BE2C (cell line): ENCODE results near the gene PRRC2B.

Experiments
- DNase-seq: peaks from one replicate; pipeline ENCODE4 v3.0.0-alpha.2; 2020
- H3K27me3 ChIP-seq: fragments of 250-450 bp; sonication (Bioruptor Pico); 2 replicates; pipeline ENCODE4 v1.5.1; 2020; ENCODE audit warnings: mild to moderate bottlenecking
- H3K36me3 ChIP-seq: fragments of 250-450 bp; sonication (Bioruptor Pico); 2 replicates; pipeline ENCODE4 v1.5.1; 2020; ENCODE audit warnings: mild to moderate bottlenecking
- H3K4me1 ChIP-seq: fragments of 250-450 bp; sonication (Bioruptor Pico); 2 replicates; pipeline ENCODE4 v1.5.1; 2020
- H3K4me3 ChIP-seq: 2 replicates; pipeline ENCODE4 v1.5.1; 2011; ENCODE audit warnings: low read depth, low read length
- H3K9me3 ChIP-seq: fragments of 250-450 bp; sonication (Bioruptor Pico); 2 replicates; pipeline ENCODE4 v1.5.1; 2020
- TF ChIP-seq, protein P1 (sequence below): IDR thresholded peaks from 2 replicates; pipeline ENCODE4 v1.5.1; 2012; ENCODE audit warnings: mild to moderate bottlenecking, low read depth, low read length

PRRC2B gene

DNA sequence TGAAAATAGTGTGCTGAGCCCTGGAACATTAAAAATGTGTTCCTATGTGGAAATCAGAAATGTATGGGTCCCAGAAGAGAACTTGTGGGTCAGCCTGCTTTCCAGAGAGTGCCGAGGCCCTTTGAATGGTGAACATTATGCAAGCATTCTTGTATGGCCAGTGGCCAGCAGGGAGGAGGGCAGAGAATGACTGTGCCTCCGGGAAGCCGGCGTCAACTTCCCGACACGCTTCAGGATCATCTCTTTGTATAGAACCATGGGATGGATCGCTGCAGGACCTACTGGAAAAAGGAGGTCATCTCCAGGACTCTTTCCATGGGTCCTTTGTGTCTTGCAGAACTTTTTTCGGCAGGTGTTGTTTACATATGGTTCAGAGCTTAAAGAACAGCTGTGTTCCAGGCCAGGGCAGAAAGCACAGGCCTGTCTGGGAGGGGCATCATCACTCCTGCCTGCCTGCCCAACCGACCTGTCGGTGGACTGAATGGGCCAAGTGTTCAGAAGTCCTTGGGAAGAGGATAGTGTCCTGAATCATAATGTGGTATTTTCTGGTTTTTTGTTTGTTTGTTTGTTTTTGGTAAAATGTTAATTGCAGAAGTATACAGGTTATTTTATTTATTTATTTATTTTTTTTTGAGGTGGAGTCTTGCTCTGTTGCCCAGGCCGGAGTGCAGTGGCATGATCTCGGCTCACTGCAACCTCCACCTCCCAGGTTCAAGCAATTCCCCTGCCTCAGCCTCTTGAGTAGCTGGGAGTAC lies 9.0 kb downstream of the PRRC2B start:
- H3K36me3 ChIP-seq = peaks cover 23% of the 10 kb centered on the region
- H3K27me3 ChIP-seq = no peaks in the 10 kb centered on the region
- peaks cover 35% of the 10 kb centered on the region for H3K4me1 ChIP-seq
- TF ChIP-seq, protein P1, sequence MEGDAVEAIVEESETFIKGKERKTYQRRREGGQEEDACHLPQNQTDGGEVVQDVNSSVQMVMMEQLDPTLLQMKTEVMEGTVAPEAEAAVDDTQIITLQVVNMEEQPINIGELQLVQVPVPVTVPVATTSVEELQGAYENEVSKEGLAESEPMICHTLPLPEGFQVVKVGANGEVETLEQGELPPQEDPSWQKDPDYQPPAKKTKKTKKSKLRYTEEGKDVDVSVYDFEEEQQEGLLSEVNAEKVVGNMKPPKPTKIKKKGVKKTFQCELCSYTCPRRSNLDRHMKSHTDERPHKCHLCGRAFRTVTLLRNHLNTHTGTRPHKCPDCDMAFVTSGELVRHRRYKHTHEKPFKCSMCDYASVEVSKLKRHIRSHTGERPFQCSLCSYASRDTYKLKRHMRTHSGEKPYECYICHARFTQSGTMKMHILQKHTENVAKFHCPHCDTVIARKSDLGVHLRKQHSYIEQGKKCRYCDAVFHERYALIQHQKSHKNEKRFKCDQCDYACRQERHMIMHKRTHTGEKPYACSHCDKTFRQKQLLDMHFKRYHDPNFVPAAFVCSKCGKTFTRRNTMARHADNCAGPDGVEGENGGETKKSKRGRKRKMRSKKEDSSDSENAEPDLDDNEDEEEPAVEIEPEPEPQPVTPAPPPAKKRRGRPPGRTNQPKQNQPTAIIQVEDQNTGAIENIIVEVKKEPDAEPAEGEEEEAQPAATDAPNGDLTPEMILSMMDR = no peak
- H3K9me3 ChIP-seq = no peaks in the 10 kb centered on the region
- no peak overlapping the region for H3K4me3 ChIP-seq
- no peak for DNase-seq

DNA sequence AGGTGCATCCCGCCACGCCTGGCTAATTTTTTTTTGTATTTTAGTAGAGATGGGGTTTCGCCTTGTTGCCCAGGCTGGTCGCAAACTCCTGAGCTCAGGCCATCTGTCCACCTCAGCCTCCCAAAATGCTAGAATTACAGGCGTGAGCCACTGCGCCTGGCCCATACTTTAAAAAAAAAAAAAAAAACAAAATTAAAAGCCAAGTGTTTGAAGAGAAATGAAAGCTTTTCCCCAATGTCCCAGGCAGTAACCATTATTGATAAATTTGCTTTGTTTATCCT lies 9.5 kb downstream of the PRRC2B start:
- Histone ChIP-seq H3K36me3 (peaks cover 17% of the 10 kb centered on the region), H3K9me3 (no peaks in the 10 kb centered on the region), H3K27me3 (no peaks in the 10 kb centered on the region), H3K4me1 (peaks cover 30% of the 10 kb centered on the region), H3K4me3 (no peak overlapping the region)
- no peak for DNase-seq
- TF ChIP-seq, protein P1 = no peak

DNA sequence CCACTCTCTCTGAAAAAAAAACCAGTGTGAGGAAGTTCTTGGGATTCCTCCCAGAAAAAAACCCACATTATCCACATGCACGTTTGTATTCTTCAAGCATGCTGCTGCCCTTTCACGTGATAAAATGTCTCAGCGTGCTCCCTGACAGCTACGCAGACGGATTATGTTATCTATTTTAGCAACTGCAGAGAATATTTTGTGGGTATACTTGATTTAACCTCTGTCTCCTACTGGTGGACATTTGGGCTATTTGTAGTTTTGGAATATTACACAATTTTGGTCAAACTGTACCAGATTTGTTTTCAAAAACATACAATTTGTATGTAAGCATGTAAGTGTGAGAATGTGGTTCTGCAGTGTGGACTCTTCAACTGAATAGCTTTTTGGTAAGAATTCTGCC lies 10.7 kb downstream of the PRRC2B start:
- Histone ChIP-seq H3K4me3 (no peak overlapping the region), H3K4me1 (peaks cover 27% of the 10 kb centered on the region), H3K9me3 (no peaks in the 10 kb centered on the region), H3K36me3 (peaks cover 13% of the 10 kb centered on the region), H3K27me3 (no peaks in the 10 kb centered on the region)
- TF ChIP-seq, protein P1 = no peak
- DNase-seq = no peak

DNA sequence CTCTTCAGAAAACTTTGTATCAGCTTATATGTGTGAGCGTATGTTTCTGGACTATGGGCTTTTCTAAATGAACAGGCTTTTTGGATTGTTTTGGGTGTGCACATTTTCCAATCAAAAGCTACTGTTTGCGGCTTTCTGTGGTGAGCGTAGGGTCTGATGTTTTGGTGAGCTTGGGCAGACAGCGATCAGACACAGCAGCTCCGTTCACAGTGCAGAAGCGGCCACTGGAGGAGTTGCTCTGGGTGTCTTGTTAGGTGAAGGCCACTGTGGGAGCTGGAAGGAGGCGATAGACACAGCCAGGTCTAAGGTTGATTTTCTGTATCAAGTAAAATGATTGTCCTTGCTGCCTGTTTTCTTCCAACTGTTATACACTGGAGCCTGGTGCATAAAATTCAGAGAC lies 11.1 kb downstream of the PRRC2B start:
- Histone ChIP-seq H3K36me3 (peaks cover 17% of the 10 kb centered on the region), H3K4me1 (peaks cover 31% of the 10 kb centered on the region), H3K27me3 (no peaks in the 10 kb centered on the region), H3K9me3 (no peaks in the 10 kb centered on the region), H3K4me3 (no peak overlapping the region)
- TF ChIP-seq, protein P1 = no peak
- no peak for DNase-seq

DNA sequence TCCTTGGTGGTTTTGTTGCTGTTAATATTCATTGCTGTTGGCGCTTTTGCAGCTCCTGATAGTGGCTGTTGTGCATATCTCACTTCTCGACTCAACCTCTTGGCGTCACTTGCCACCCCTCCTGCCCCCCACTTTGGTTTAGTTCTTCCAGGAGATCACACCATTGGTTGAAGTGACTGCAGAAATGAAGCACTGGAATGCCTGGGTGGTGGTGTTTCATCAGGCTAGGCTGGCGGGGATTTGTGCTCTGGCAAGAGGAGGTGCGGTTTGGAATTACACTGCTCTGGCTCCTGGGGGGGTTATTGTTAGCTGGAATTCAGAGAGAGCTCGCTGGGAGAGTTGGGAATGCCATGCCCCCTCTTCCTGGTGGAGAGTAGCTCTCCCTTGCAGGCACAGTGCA lies 11.5 kb downstream of the PRRC2B start:
- Histone ChIP-seq H3K36me3 (peaks cover 21% of the 10 kb centered on the region), H3K4me3 (no peak overlapping the region), H3K9me3 (no peaks in the 10 kb centered on the region), H3K4me1 (peaks cover 32% of the 10 kb centered on the region), H3K27me3 (no peaks in the 10 kb centered on the region)
- DNase-seq = no peak
- TF ChIP-seq, protein P1 = no peak

DNA sequence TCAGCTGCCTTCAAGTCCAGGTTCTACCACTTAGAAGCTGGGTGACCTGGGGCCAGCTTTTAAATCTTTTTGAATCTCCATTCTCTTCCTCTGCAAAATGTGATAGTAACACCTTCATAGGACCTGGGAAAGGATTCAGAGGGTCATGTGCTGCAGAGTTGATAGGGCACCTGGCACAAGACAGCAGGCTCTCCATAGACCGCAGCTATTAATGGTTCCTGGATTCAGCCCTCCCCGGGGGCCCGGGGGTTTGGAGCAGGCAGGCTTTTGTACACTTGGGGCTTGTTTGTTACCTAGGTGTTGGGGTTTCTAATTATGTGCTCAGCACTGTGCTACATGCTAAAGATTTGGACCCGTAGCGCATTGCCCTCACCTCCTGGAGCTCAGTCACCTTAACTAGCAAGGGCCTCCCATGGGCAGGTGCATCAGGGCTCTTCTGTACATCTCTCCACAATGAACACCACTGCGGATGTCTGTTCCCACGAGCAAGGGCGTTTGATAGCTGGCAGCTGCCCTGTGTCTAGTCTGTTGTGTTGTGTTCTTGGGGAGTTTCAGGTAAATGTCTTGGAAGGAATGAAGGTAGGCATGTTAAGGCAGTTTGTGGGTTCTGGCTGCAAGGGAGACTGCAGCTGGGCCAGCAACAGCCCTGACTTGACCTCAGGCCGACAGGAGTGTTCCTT lies 12.1 kb downstream of the PRRC2B start:
- Histone ChIP-seq H3K4me3 (no peak overlapping the region), H3K4me1 (peaks cover 32% of the 10 kb centered on the region), H3K27me3 (no peaks in the 10 kb centered on the region), H3K9me3 (no peaks in the 10 kb centered on the region), H3K36me3 (peaks cover 19% of the 10 kb centered on the region)
- TF ChIP-seq, protein P1 = no peak
- no peak for DNase-seq
